Stimulated activated CD4-positive, alpha-beta T cell treated with anti-CD3 and anti-CD28 coated beads, Interleukin-4, amount 100 ng/mL, for 48 hours (primary cell): ENCODE results near the gene DYNLL1.
"Not testable (repeated sequence)": the region's sequence is repeated elsewhere in the genome, so short reads cannot be mapped to it uniquely, and the experiment has no call there.

Experiments used
- DNase-seq, 2 donors: peaks; one replicate each; pipeline ENCODE4 v3.0.0-alpha.2; 2020; ENCODE audit warnings: low read depth in 2 of 2

Gene DYNLL1

GRCh38 chr12:120474616-120474960 is 21.3 kb upstream of the DYNLL1 start:
- no peak for DNase-seq

GRCh38 chr12:120475643-120476042 is 20.3 kb upstream of the DYNLL1 start:
- no peak for DNase-seq

- DNase-seq, result no peak
Observed at GRCh38 chr12:120479458-120479857, 16.5 kb upstream of the DYNLL1 start.

- DNase-seq, result no peak
Observed at GRCh38 chr12:120480211-120480610, 15.7 kb upstream of the DYNLL1 start.

GRCh38 chr12:120481022-120481767 is 14.7 kb upstream of the DYNLL1 start:
- DNase-seq, result no peak

- no peak for DNase-seq
Observed at GRCh38 chr12:120483621-120484020, 12.3 kb upstream of the DYNLL1 start.

- DNase-seq, result no peak
Observed at GRCh38 chr12:120485961-120486881, 9.7 kb upstream of the DYNLL1 start.

GRCh38 chr12:120487552-120487951 is 8.4 kb upstream of the DYNLL1 start:
- not testable (repeated sequence) for DNase-seq

- DNase-seq, result no peak
Observed at GRCh38 chr12:120488057-120488640, 7.8 kb upstream of the DYNLL1 start.

GRCh38 chr12:120489018-120489417 is 6.9 kb upstream of the DYNLL1 start:
- DNase-seq, result no peak

GRCh38 chr12:120490325-120490724 is 5.6 kb upstream of the DYNLL1 start:
- DNase-seq, result no peak

GRCh38 chr12:120490833-120491512 is 4.9 kb upstream of the DYNLL1 start:
- DNase-seq, result no peak

GRCh38 chr12:120495186-120495730 is 655 bp upstream of the DYNLL1 start:
- no peak for DNase-seq

- peak; percentile 15 to 26 for DNase-seq
Observed at GRCh38 chr12:120496413-120497340, 764 bp downstream of the DYNLL1 start.

GRCh38 chr12:120497524-120498150 is 1.7 kb downstream of the DYNLL1 start:
- no peak for DNase-seq

GRCh38 chr12:120498870-120499515 is 3.1 kb downstream of the DYNLL1 start:
- no peak for DNase-seq

GRCh38 chr12:120500581-120500980 is 4.7 kb downstream of the DYNLL1 start:
- DNase-seq, result no peak

GRCh38 chr12:120504587-120504986 is 8.7 kb downstream of the DYNLL1 start:
- no peak for DNase-seq

GRCh38 chr12:120508537-120508936 is 12.6 kb downstream of the DYNLL1 start:
- DNase-seq, result no peak

GRCh38 chr12:120514002-120514401 is 18.1 kb downstream of the DYNLL1 start:
- no peak for DNase-seq
